ENCODE data around the gene GAN. TPM values are rescaled to one million over a fixed set of nuclear protein-coding genes. Genes with fewer than 3 reads are reported as not detected.

The GAN gene
- total and polyA plus RNA-seq, 10 of the 15 experiments (the other 5 are each of a cell fraction or from before 2014, with no cell fraction given): 0.42 to 8.4 (median 2.5) TPM

DNA sequence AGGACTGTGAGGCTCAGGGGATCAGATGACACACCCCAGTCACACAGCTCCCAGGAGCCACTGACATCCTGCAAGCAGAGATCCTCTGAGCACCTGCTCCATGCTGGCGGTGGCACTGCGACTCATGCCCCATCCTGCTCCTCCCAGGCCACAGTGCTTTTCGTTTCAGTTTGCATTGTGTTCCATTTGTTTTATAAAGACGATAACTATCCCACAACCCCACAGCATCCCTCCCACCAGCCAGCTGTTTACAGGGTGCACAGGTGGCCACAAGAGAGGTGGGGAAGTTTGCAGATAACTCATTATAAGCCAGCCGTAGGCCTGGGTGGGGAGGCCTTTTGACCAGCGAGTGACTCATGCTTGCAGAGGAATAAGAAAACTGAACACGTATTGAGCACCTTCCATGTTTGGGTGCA lies 48.1 kb upstream of the GAN start (continued):
- TF ChIP-seq, protein P1, sequence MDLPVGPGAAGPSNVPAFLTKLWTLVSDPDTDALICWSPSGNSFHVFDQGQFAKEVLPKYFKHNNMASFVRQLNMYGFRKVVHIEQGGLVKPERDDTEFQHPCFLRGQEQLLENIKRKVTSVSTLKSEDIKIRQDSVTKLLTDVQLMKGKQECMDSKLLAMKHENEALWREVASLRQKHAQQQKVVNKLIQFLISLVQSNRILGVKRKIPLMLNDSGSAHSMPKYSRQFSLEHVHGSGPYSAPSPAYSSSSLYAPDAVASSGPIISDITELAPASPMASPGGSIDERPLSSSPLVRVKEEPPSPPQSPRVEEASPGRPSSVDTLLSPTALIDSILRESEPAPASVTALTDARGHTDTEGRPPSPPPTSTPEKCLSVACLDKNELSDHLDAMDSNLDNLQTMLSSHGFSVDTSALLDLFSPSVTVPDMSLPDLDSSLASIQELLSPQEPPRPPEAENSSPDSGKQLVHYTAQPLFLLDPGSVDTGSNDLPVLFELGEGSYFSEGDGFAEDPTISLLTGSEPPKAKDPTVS (IDR thresholded peaks at IDR 0.05; ENCODE audit: low read depth, low read length): no peak
- TF ChIP-seq IRF4 (IDR thresholded peaks at IDR 0.05; ENCODE audit: low read depth, low read length) (no peak), SUZ12 (IDR thresholded peaks at IDR 0.05; ENCODE audit: unreplicated experiment) (no peak)

DNA sequence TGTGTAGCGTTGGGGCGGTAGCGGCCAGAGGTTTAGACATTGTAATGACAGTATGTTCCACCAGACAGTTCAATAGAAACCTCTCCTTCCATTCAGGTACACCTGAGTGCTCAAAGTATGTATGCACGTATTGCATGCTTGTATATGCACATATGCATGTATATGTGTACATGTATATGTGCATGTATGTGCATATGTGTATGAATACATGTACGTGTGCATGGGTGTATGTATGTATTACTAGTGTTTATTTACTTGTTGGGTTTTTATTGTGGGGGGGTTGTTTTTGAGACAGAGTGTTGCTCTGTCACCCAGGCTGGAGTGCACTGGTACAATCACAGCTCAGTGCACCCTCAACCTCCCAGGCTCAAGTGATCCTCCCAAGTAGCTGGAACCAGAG lies 46.3 kb upstream of the GAN start:
- no peaks in the 10 kb centered on the region for H3K9me3 ChIP-seq (replicated peaks; ENCODE audit: control insufficient read depth, insufficient read depth, low read length)
- POLR2A ChIA-PET: no interaction called here
- in situ Hi-C loops (cut with MboI): no loop called here
- H3K9ac ChIP-seq (ENCODE audit: control insufficient read depth, insufficient read depth, low read length): no peak overlapping the region
- CTCF ChIA-PET: no interaction called here
- RAD21 ChIA-PET (ENCODE audit: unreplicated experiment): no interaction called here
- intact Hi-C loops (cut with micrococcal nuclease; ENCODE audit: unreplicated experiment): loop anchor here (10.0 kb wide), 1 partner anchor 466 kb away; no protein-coding TSS in a partner anchor
- TF ChIP-seq CEBPB (IDR thresholded peaks at IDR 0.05; ENCODE audit: borderline replicate concordance in 1 of 2, low read depth in 2 of 2, low read length in 2 of 2) (no peak), LARP7 (IDR thresholded peaks at IDR 0.05) (no peak), NR2C1 (IDR thresholded peaks at IDR 0.05) (no peak), CBX3 (IDR thresholded peaks at IDR 0.05; ENCODE audit: borderline replicate concordance, low read depth) (no peak), CREB1 (IDR thresholded peaks at IDR 0.05; ENCODE audit: low read depth) (no peak)
- TF ChIP-seq, protein P2, sequence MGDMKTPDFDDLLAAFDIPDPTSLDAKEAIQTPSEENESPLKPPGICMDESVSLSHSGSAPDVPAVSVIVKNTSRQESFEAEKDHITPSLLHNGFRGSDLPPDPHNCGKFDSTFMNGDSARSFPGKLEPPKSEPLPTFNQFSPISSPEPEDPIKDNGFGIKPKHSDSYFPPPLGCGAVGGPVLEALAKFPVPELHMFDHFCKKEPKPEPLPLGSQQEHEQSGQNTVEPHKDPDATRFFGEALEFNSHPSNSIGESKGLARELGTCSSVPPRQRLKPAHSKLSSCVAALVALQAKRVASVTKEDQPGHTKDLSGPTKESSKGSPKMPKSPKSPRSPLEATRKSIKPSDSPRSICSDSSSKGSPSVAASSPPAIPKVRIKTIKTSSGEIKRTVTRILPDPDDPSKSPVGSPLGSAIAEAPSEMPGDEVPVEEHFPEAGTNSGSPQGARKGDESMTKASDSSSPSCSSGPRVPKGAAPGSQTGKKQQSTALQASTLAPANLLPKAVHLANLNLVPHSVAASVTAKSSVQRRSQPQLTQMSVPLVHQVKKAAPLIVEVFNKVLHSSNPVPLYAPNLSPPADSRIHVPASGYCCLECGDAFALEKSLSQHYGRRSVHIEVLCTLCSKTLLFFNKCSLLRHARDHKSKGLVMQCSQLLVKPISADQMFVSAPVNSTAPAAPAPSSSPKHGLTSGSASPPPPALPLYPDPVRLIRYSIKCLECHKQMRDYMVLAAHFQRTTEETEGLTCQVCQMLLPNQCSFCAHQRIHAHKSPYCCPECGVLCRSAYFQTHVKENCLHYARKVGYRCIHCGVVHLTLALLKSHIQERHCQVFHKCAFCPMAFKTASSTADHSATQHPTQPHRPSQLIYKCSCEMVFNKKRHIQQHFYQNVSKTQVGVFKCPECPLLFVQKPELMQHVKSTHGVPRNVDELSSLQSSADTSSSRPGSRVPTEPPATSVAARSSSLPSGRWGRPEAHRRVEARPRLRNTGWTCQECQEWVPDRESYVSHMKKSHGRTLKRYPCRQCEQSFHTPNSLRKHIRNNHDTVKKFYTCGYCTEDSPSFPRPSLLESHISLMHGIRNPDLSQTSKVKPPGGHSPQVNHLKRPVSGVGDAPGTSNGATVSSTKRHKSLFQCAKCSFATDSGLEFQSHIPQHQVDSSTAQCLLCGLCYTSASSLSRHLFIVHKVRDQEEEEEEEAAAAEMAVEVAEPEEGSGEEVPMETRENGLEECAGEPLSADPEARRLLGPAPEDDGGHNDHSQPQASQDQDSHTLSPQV (IDR thresholded peaks at IDR 0.05): no peak
- TF ChIP-seq, protein P3, sequence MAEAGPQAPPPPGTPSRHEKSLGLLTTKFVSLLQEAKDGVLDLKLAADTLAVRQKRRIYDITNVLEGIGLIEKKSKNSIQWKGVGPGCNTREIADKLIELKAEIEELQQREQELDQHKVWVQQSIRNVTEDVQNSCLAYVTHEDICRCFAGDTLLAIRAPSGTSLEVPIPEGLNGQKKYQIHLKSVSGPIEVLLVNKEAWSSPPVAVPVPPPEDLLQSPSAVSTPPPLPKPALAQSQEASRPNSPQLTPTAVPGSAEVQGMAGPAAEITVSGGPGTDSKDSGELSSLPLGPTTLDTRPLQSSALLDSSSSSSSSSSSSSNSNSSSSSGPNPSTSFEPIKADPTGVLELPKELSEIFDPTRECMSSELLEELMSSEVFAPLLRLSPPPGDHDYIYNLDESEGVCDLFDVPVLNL (IDR thresholded peaks at IDR 0.05; ENCODE audit: low read depth, low read length): no peak
- FAIRE-seq (no peak), ATAC-seq (no peak), DNase-seq (ENCODE audit: low read depth, low spot score) (no peak)
- H3K27ac ChIP-seq (ENCODE audit: control insufficient read depth, insufficient read depth): no peak overlapping the region
- no peak overlapping the region for H3K4me2 ChIP-seq (ENCODE audit: control insufficient read depth, insufficient read depth)
- BruUV-seq (replicated peaks): no TSS peak
- no peaks in the 10 kb centered on the region for H3K4me1 ChIP-seq (ENCODE audit: control insufficient read depth, insufficient read depth, low read length)
- no peak overlapping the region for H3K4me3 ChIP-seq
- no peaks in the 10 kb centered on the region for H3K79me2 ChIP-seq (ENCODE audit: control insufficient read depth, insufficient read depth, low read length)
- H3K36me3 ChIP-seq (ENCODE audit: control insufficient read depth in 2 of 2, insufficient read depth in 2 of 2, low read length in 1 of 2): no peaks in the 10 kb centered on the region
- 55% methylated on average over 5 of the region's 5 CpGs for WGBS (ENCODE audit: insufficient coverage, insufficient replicate concordance, low lambda C conversion rate, missing lambda C conversion rate)
- SMC1A ChIA-PET (ENCODE audit: uncharacterized antibody, unreplicated experiment): no interaction called here
- H2AFZ ChIP-seq (ENCODE audit: control insufficient read depth, low read depth, low read length): no peak overlapping the region
- H4K20me1 ChIP-seq (ENCODE audit: control insufficient read depth, insufficient read depth): no peaks in the 10 kb centered on the region
- no peaks in the 10 kb centered on the region for H3K27me3 ChIP-seq (replicated peaks in 1 of 2; ENCODE audit: control insufficient read depth in 2 of 2, insufficient read depth in 2 of 2, low read length in 1 of 2)
